Skeletal muscle tissue (tissue), 4 donors: ENCODE results near the gene FAM124B. TPM values are rescaled to one million over a fixed set of nuclear protein-coding genes. Genes with fewer than 3 reads are reported as not detected.
"Not testable (repeated sequence)": the region's sequence is repeated elsewhere in the genome, so short reads cannot be mapped to it uniquely, and the experiment has no call there.

Experiments used
- H3K27ac ChIP-seq: one replicate; pipeline ENCODE4 v1.7.0; 2013; ENCODE audit warnings: mild to moderate bottlenecking, low read depth, low read length, inconsistent platforms
- H3K27me3 ChIP-seq, 3 donors: one replicate each; pipeline ENCODE4 v1.7.0; 2013; ENCODE audit warnings: low read length in 3 of 3; ENCODE audit not compliant: control insufficient read depth in 3 of 3, insufficient read depth in 3 of 3
- H3K36me3 ChIP-seq, 3 donors: one replicate each; pipeline ENCODE4 v1.7.0; 2013; ENCODE audit warnings: low read length in 3 of 3; ENCODE audit not compliant: control insufficient read depth in 3 of 3, insufficient read depth in 3 of 3
- H3K4me1 ChIP-seq, 3 donors: one replicate each; pipeline ENCODE4 v1.7.0; 2013; ENCODE audit warnings: low read length in 3 of 3, mild to moderate bottlenecking in 3 of 3; ENCODE audit not compliant: control insufficient read depth in 3 of 3, insufficient read depth in 3 of 3
- H3K4me3 ChIP-seq, 3 donors: one replicate each; pipeline ENCODE4 v1.7.0; 2013; ENCODE audit warnings: low read length in 3 of 3
- H3K9ac ChIP-seq, 3 donors: one replicate each; pipeline ENCODE4 v1.7.0; 2013; ENCODE audit warnings: low read length in 3 of 3, mild to moderate bottlenecking in 3 of 3, moderate library complexity in 2 of 3, low read depth in 1 of 3
- H3K9me3 ChIP-seq, 3 donors: one replicate each; pipeline ENCODE4 v1.7.0; 2013; ENCODE audit warnings: low read length in 3 of 3; ENCODE audit not compliant: control insufficient read depth in 3 of 3
- total RNA-seq: library from RNA; depleted of rRNA; stranded (reverse); fragments of >200 nt; gene quantifications from one replicate; pipeline ENCODE4 v1.2.3, GENCODE V29; 2014
- donor health status: Osteomylitis.

The FAM124B gene
- total RNA-seq, 1 donor from 2014 or later = 12.5 TPM

GRCh38 chr2:224403657-224404056 lies 1.8 kb upstream of the FAM124B start:
- H3K9ac ChIP-seq = no peak overlapping the region
- H3K4me1 ChIP-seq = peaks cover 0 to 2% (median 0%) of the 10 kb centered on the region in 3 donors
- H3K27me3 ChIP-seq = no peaks in the 10 kb centered on the region
- no peaks in the 10 kb centered on the region for H3K36me3 ChIP-seq
- H3K9me3 ChIP-seq = peaks cover 0 to 4% (median 4%) of the 10 kb centered on the region in 3 donors
- no peak overlapping the region for H3K4me3 ChIP-seq
- H3K27ac ChIP-seq = no peak overlapping the region

DNA sequence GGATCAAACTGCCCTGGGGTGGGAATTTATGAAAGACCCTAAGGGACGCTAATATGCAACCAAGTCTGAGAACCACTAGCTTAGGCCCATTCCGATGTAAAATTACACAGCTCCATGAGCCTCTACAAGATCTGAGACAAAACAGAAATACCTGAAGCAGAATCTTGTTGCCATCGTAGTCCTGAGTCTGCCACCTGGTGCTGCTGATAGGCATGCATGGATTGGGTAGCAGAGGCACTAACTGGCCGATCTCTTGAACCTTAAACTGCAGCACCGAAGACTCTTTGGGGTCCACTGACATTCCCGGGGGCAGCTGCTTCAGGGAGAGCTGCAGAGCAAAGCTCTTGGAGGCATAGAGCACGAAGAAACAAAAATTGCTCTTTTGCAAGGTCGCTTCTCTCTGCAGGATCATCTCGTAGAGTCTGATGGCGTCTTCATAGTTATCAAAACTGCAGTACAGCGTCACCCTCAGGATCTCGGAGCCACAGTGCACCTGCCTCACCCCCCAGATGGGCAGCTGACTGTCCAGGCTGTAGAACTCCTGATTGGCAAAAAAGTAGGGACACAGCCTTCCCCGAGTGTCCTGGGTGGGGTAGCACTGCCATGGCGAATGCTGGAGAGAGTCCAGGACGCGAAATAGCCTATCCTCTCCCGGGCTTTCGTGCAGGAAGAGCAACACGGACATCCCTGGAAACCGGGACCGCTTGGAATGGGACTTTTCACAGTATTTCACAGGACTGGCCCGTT lies 848 bp downstream of the FAM124B start:
- H3K4me3 ChIP-seq = peak overlapping the region; percentile 49 to 67 (median 61)
- peaks cover 0 to 4% (median 4%) of the 10 kb centered on the region in 3 donors for H3K9me3 ChIP-seq
- H3K27me3 ChIP-seq = no peaks in the 10 kb centered on the region
- no peaks in the 10 kb centered on the region for H3K36me3 ChIP-seq
- H3K27ac ChIP-seq = peak overlapping the region; percentile 48
- peaks cover 0 to 2% (median 0%) of the 10 kb centered on the region in 3 donors for H3K4me1 ChIP-seq
- peak overlapping the region; percentile 2 to 66 (median 20) for H3K9ac ChIP-seq

GRCh38 chr2:224400174-224400810 lies 1.6 kb downstream of the FAM124B start:
- peaks cover 0 to 2% (median 0%) of the 10 kb centered on the region in 3 donors for H3K4me1 ChIP-seq
- no peaks in the 10 kb centered on the region for H3K9me3 ChIP-seq
- H3K27ac ChIP-seq = no peak overlapping the region
- no peaks in the 10 kb centered on the region for H3K36me3 ChIP-seq
- no peaks in the 10 kb centered on the region for H3K27me3 ChIP-seq
- H3K4me3 ChIP-seq = peak overlapping the region; percentile 49 to 67 (median 61)
- peak overlapping the region in 1 of 3 donors; percentile 14 for H3K9ac ChIP-seq

DNA sequence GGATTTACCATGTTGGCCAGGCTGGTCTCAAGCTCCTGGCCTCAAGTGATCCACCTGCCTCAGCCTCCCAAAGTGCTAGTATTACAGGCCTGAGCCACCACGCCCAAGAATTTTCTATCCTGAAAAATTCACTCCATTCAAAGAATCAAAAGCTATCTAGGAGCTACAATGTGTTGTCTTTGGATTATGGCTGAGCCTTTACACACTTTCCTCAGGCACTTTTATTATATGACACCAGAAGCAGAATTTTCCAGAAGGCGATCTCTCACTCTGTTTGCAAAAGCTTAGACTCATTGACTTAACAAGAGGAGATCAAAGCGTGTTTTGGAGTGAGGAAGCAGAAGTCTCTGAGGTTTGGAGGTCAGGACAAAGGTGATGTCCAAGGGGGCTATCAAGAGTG lies 3.6 kb downstream of the FAM124B start:
- Histone ChIP-seq H3K27ac (no peak overlapping the region), H3K36me3 (no peaks in the 10 kb centered on the region), H3K4me1 (peaks cover 0 to 2% (median 0%) of the 10 kb centered on the region in 3 donors), H3K4me3 (no peak overlapping the region), H3K27me3 (no peaks in the 10 kb centered on the region), H3K9ac (no peak overlapping the region), H3K9me3 (no peaks in the 10 kb centered on the region)

GRCh38 chr2:224397100-224397499 lies 4.8 kb downstream of the FAM124B start:
- H3K9ac ChIP-seq, H3K4me1 ChIP-seq, H3K27me3 ChIP-seq, H3K4me3 ChIP-seq, H3K27ac ChIP-seq, H3K36me3 ChIP-seq, H3K9me3 ChIP-seq: not testable (repeated sequence)

DNA sequence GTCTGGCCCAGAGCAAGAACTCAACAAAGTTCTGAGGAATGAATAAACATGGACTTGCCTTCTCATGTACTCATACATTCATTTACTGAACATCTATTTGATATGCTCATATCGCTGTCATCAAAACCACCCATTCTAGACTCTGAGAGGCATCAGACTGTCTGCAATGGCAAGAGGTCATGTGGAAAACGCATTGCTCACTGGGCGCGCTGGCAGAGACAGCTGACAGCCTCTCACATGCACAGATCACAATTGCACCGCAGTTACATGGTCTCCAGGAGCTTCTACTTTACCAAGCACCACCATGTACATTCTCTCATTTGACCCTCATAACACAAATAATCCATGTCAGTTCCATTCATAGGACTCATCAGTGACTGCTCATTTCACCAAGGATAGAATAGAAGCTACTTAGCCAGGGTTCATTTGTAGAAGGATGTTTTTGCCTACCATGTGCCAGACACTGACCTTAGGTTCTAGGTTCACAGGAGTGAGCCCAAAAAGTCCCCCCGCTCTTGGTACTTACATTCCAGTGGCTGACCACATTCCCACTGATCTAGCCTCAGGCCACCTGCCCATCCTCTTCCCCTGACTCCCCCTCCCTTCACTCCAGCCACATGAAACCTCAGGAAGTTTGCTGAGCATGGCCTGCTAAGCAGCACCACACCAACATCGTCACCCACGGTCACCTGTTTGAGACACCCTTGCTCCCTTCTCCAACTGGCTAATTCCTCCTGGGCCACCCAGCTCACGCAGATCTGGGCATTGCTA lies 6.1 kb downstream of the FAM124B start:
- H3K27ac ChIP-seq = no peak overlapping the region
- H3K27me3 ChIP-seq = no peaks in the 10 kb centered on the region
- H3K9me3 ChIP-seq = no peaks in the 10 kb centered on the region
- H3K9ac ChIP-seq = no peak overlapping the region
- no peaks in the 10 kb centered on the region for H3K36me3 ChIP-seq
- H3K4me3 ChIP-seq = no peak overlapping the region
- no peaks in the 10 kb centered on the region for H3K4me1 ChIP-seq

DNA sequence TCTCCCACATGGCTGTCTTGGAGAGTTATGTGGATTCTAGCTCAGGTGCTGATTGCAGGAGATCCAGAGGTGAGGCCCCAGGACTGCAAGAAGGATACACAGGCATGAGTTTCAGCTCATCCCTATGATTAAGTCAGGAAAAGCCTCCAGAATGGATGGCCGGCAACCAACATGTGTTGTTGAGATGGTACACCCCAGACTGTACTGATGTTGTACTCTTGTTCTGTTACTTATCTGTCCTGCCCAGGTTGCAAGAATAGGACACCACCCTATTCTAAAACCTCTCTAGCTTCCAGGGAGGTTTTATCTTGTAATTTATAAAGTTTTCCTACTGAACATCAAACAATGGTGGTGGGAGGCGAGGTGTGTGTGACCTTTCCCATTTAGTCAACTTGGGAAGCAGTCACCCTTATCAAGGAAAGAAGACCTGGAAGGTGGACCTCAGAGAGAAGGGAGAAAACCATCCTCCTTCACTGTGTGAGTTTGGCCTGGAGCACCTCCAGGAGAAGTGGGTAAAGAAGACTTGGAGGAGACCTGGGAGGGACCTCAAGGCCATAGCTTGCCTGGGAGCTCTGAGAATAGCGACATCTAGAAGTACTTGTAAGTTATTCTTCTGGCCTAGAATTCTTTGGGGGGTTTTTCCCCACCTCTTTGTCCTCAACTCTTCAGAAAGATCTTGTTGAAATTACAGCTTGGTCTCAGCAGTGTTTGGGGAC lies 8.6 kb downstream of the FAM124B start:
- H3K27me3 ChIP-seq = no peaks in the 10 kb centered on the region
- H3K4me1 ChIP-seq = no peaks in the 10 kb centered on the region
- H3K4me3 ChIP-seq = no peak overlapping the region
- no peaks in the 10 kb centered on the region for H3K36me3 ChIP-seq
- H3K9ac ChIP-seq = no peak overlapping the region
- no peaks in the 10 kb centered on the region for H3K9me3 ChIP-seq
- H3K27ac ChIP-seq = no peak overlapping the region

- Histone ChIP-seq H3K36me3 (no peaks in the 10 kb centered on the region), H3K4me1 (no peaks in the 10 kb centered on the region), H3K4me3 (no peak overlapping the region), H3K9ac (no peak overlapping the region), H3K27ac (no peak overlapping the region), H3K9me3 (no peaks in the 10 kb centered on the region), H3K27me3 (no peaks in the 10 kb centered on the region)
Measured at GRCh38 chr2:224392545-224392944, 9.4 kb downstream of the FAM124B start.

DNA sequence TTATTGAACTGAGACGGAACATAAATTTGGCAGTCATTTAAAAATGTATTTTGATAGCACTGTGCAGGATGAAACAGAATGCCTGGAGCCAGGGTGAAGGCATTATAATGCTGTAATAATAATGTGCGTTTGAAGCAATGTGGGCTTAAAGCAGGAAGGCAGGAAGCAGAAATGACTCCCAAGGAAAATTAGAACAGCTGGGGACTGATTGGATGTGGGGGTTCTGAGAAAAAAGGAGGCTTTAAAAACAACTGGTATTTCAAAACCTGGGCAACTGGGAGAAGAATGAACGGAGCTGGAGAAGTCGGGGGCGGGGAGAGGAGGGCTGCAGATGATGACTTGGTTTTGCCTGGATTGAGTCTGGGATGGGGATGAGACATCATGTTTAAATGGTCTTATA lies 12.6 kb downstream of the FAM124B start:
- no peak overlapping the region for H3K9ac ChIP-seq

More for the DNA sequence above, 12.6 kb downstream of the FAM124B start:
- no peaks in the 10 kb centered on the region for H3K36me3 ChIP-seq
- no peak overlapping the region for H3K27ac ChIP-seq
- no peak overlapping the region for H3K4me3 ChIP-seq
- no peaks in the 10 kb centered on the region for H3K4me1 ChIP-seq
- no peaks in the 10 kb centered on the region for H3K27me3 ChIP-seq
- no peaks in the 10 kb centered on the region for H3K9me3 ChIP-seq
